Activated CD8-positive, alpha-beta memory T cell treated with anti-CD3 and anti-CD28 coated beads, Interleukin-2, amount 50 U/mL, for 1 hour (primary cell): ENCODE data around the gene KLHL29.
"Not testable (repeated sequence)": the region's sequence is repeated elsewhere in the genome, so short reads cannot be mapped to it uniquely, and the experiment has no call there.

Experiments used
- DNase-seq: peaks from one replicate; pipeline ENCODE4 v3.0.0-alpha.2; 2020; ENCODE audit errors: extremely low read depth

The KLHL29 gene

GRCh38 chr2:23367760-23368159, 17.2 kb upstream of the KLHL29 start:
- no peak for DNase-seq

DNA sequence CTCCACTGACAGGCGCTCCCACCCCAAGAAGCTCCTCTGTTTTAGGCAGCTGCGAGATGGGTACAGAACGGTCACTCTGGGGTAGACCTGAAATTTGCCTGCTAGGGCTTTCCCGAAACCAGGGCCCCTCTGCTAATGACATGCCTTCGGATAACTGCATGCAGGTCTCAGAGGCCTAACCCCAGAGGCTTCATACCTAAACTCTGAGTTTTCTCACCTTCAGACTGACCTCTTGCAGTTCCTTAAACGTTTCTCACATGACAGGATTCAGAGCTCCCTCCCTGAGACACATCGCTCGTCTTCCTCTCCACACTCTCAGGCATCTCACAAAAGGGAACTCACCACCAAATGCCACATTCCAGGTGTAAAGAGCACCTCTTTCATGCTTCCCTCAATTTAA, 11.3 kb upstream of the KLHL29 start:
- no peak for DNase-seq

- DNase-seq: no peak
Measured at GRCh38 chr2:23375448-23375847, 9.5 kb upstream of the KLHL29 start.

- DNase-seq: no peak
Measured at GRCh38 chr2:23376075-23376474, 8.9 kb upstream of the KLHL29 start.

DNA sequence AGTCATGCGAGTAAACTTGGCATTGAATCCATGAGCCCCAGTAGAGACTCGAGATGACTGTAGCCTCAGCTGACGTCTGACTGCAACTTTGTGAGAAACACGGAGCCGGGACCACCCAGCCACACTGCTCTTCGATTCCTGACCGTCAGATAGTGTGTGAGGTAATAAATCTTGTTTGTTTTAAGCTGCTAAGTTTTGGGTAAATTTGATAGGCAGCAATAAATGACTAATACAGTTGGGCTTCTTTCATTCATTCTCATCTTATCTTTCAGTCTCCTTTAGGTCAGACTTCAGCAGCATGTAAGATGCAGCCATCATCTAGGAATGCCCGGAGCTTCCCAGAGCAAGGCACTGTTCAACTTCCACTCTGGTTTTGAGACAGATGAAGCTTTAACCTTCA, 8.0 kb upstream of the KLHL29 start:
- no peak for DNase-seq

DNA sequence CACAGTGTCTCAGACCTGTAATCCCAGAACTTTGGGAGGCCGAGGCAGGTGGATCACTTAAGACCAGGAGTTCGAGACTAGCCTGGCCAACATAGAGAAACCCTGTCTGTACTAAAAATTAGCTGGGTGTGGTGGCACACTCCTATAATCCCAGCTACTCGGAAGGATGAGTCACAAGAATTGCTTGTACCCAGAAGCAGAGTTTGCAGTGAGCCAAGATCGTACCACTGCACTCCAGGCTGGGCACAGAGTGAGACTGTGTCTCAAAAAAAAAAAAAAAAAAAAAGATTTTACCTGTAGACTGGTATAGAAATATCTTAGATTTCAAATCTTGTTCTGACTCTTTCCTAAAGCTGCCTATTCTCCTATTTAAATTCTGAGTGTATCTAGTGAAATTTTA, 7.2 kb upstream of the KLHL29 start:
- no peak for DNase-seq

DNA sequence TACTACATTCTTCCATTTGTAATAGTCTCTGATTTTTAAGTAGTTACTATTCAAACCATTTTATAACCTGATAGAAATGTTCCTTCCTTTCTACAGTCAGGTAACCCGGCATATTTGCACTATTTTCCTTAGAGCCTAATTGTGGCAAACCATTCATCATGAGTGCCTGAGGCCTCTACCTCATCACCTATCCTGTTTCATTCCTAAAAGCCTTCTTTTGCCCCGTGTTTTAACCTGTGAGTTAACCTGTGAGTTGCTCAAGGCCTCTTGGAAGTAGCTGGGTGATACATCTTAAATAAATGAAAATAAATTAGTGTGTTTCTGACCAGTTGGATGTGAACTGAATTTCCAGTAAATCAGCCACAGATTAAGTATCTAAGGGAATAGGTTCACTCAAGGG, 6.5 kb upstream of the KLHL29 start:
- no peak for DNase-seq

- DNase-seq: no peak
Measured at GRCh38 chr2:23379220-23379695, 5.7 kb upstream of the KLHL29 start.

DNA sequence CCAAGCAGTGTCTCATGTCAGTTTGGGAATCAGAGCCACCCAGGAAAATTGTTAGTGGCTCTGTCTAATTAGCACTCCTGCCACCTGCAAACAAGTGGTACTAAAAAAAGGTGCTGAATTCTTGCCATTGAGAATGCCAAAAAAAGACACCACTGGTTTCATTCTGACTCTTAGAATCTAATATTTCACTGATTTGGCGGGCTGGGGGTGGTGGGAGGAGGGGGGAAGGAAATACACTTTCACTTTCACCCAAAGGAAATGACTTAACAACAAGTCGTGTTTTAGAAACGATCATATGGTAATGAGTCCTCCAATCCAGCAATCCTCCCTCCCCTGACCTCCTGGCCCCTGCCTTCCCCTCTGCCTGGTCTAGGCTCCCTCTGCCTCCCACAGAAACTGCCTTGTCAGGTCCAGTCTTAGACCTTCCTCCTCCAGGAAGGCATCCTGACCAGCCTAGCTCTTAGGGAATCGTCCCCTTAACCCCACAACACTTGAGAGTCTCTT, 4.4 kb upstream of the KLHL29 start:
- DNase-seq: no peak

GRCh38 chr2:23381084-23381483, 3.9 kb upstream of the KLHL29 start:
- DNase-seq: no peak

GRCh38 chr2:23381485-23381884, 3.5 kb upstream of the KLHL29 start:
- DNase-seq: no peak

- DNase-seq: no peak
Measured at GRCh38 chr2:23383100-23383499, 1.9 kb upstream of the KLHL29 start.

GRCh38 chr2:23385351-23385747, 370 bp downstream of the KLHL29 start:
- DNase-seq: no peak

- no peak for DNase-seq
Measured at GRCh38 chr2:23385748-23386338, 864 bp downstream of the KLHL29 start.

- DNase-seq: no peak
Measured at GRCh38 chr2:23386339-23387220, 1.6 kb downstream of the KLHL29 start.

DNA sequence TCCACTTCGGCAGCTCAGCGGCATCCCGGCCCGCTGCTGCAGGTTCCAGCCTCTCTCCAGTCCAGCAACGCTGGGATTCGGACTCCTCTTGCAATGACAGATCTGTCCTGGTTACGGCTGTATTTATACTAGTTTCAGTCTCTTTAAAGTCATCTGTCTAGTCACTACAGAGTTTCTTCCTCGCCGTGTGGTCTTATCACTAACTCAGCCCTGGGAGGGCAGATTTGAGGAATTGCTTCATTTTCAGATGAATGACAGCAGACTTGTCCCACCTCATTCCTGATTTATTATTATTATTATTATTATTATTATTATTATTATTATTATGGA, 2.2 kb downstream of the KLHL29 start:
- no peak for DNase-seq

- DNase-seq: no peak
Measured at GRCh38 chr2:23387845-23388244, 2.9 kb downstream of the KLHL29 start.

DNA sequence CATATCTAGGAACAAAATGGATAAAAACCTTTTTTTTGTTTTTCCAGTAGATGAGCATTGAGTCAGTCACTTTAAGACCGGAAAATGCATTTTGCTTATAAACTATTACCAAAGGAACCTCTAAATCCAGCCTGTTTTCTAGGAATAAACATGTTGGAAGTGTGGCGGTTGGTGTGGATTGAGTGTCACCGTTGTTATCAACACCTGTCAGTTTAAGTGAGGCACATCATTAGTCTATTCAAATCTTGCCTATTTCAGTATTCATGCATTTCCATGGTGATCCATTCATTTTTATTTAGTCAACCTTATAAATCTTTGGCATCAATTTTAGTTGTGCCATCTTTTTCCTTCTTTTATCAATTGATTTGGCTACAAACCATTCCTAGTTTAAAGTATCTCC, 3.3 kb downstream of the KLHL29 start:
- DNase-seq: no peak

GRCh38 chr2:23388756-23389514, 4.0 kb downstream of the KLHL29 start:
- DNase-seq: no peak

- DNase-seq: no peak
Measured at GRCh38 chr2:23390152-23390551, 5.2 kb downstream of the KLHL29 start.

GRCh38 chr2:23391237-23391736, 6.3 kb downstream of the KLHL29 start:
- not testable (repeated sequence) for DNase-seq

DNA sequence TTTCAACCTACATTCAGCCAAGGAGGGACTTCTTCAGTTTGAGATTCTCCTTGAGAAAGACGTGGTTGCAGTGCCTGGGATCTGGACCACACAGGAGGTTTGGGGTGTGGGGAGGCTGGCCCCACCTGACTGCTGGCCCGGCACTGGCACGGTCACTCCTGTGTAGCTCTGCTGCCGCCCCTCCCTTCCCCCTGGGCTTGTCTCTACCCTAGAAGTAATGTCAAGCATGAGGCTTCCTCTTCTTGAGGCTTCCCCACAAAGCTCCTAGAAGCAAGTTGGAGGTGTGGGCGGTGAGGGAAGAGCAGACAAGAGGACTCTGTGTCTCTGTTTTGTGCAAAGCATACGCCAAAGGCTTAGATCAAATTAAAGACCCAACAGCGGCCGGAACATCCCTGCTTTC, 8.7 kb downstream of the KLHL29 start:
- DNase-seq: no peak
